Neural progenitor cell (in vitro differentiated cells): ENCODE measurements around the gene C16orf87.

Experiments used
- CTCF ChIP-seq: fragments of 200-600 bp; sonication (generic); IDR thresholded peaks from 2 replicates; pipeline ENCODE4 v1.5.1; 2017; ENCODE audit warnings: antibody characterized with exemption, mild to moderate bottlenecking
- EZH2 ChIP-seq: fragments of 200-600 bp; sonication (generic); IDR thresholded peaks from 2 replicates; pipeline ENCODE4 v1.6.1; 2017; ENCODE audit warnings: antibody characterized with exemption, mild to moderate bottlenecking, moderate library complexity

GRCh38 chr16:46833460-46833800, 2.5 kb upstream of the C16orf87 start:
- TF ChIP-seq CTCF (no peak), EZH2 (no peak)
